Measurements from ENCODE around the gene RNF224. TPM values are rescaled to one million over a fixed set of nuclear protein-coding genes. Genes with fewer than 3 reads are reported as not detected.

RNF224 gene
- total RNA-seq: not detected in 2 replicates

GRCh38 chr9:137227054-137227852 is at the start of gene RNF224:
RNF224 (plus strand) TSS chr9:137227502; CDS start chr9:137228336, 834 bp downstream.
- peak; percentile 88 for TF ChIP-seq CTCF (IDR thresholded peaks at IDR 0.05; ENCODE audit: insufficient read depth, low read depth, low read length)
- H3K4me3 ChIP-seq (ENCODE audit: low read depth, low read length): no peak within 1 kb of the TSS
- DNase-seq (ENCODE audit: low read depth): peak; percentile 70

- DNase-seq (ENCODE audit: low read depth): no peak
- TF ChIP-seq CTCF (IDR thresholded peaks at IDR 0.05; ENCODE audit: insufficient read depth, low read depth, low read length): no peak
- no peak overlapping the region for H3K4me3 ChIP-seq (ENCODE audit: low read depth, low read length)
Observed at GRCh38 chr9:137178201-137178938, 48.9 kb upstream of the RNF224 start.

- DNase-seq (ENCODE audit: low read depth): no peak
- H3K4me3 ChIP-seq (ENCODE audit: low read depth, low read length): no peak overlapping the region
- TF ChIP-seq CTCF (IDR thresholded peaks at IDR 0.05; ENCODE audit: insufficient read depth, low read depth, low read length): no peak
Observed at GRCh38 chr9:137178939-137179630, 48.2 kb upstream of the RNF224 start.

GRCh38 chr9:137179761-137180160 is 47.5 kb upstream of the RNF224 start:
- no peak for DNase-seq (ENCODE audit: low read depth)
- no peak for TF ChIP-seq CTCF (IDR thresholded peaks at IDR 0.05; ENCODE audit: insufficient read depth, low read depth, low read length)
- H3K4me3 ChIP-seq (ENCODE audit: low read depth, low read length): no peak overlapping the region

- DNase-seq (ENCODE audit: low read depth): no peak
- TF ChIP-seq CTCF (IDR thresholded peaks at IDR 0.05; ENCODE audit: insufficient read depth, low read depth, low read length): no peak
- H3K4me3 ChIP-seq (ENCODE audit: low read depth, low read length): no peak overlapping the region
Observed at GRCh38 chr9:137180491-137180890, 46.8 kb upstream of the RNF224 start.

- DNase-seq (ENCODE audit: low read depth): no peak
- no peak for TF ChIP-seq CTCF (IDR thresholded peaks at IDR 0.05; ENCODE audit: insufficient read depth, low read depth, low read length)
- H3K4me3 ChIP-seq (ENCODE audit: low read depth, low read length): no peak overlapping the region
Observed at GRCh38 chr9:137181680-137182079, 45.6 kb upstream of the RNF224 start.

All from fibroblast of villous mesenchyme (primary cell).